ENCODE data around the gene NFAT5. TPM values are rescaled to one million over a fixed set of nuclear protein-coding genes. Genes with fewer than 3 reads are reported as not detected.

The NFAT5 gene
- total and polyA plus RNA-seq, 7 donors, result 1.2 to 57.1 (median 39.4) TPM

DNA sequence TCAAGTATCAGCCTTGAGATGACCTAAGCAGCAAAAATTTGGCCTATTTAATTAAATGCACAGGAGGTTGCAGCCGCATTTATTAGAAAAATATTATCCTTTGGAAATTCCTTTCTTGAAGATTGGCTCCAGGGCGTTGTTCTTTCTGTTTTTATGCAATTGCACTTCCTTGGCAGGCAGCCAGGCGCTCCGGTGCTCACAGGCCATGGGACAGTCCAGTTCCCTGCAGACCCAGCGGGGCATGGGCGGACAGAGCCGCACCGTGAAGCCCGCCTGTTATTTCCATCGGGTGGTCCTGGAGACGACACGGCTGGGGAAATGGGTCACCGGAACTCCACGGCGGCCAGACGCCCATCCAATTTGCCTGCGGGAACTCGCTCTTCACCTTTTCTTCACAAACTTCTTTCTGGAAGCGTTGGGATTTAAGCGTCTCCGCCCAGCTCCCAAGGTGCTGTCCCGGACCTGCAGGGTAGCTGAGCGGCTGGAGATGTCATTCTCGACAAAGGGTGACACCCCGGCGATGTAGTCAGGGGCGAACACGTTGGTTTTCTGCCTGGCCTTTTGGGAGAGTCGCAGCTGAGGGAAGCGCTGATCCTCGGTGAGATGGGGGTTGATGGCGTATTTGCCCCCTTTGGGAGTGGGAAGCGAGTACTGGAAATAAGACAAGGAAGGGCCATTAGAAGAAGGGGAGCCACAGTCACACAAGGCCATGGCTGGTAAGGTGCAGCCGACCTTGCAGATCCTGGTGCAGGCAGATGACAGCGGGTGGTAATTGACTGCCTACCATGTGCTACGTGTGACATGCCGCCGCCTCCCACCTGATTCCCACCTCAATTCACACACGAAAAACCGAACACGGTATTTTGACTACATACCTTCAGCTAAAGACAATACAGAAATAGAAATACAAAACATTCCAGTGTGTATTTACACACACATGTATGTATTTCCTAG, 176.5 kb downstream of the NFAT5 start:
- Histone ChIP-seq H3K27me3 (no peaks in the 10 kb centered on the region), H3K4me1 (peaks cover 0 to 8% (median 0%) of the 10 kb centered on the region in 4 donors), H3K27ac (peak overlapping the region in 2 of 4 donors; percentile 34 to 47), H3K9me3 (no peaks in the 10 kb centered on the region), H3K4me3 (no peak overlapping the region), H3K36me3 (peaks cover 20 to 77% (median 53%) of the 10 kb centered on the region in 4 donors)
- WGBS, 2 donors, result 47 to 79% methylated on average over 41 of the region's 41 CpGs
- DNase-seq, result peak; percentile 88
- intact Hi-C loops (cut with DNase I), result loop anchor here (10.0 kb wide), 1 partner anchor 1003 kb away; no protein-coding TSS in a partner anchor
- TF ChIP-seq, protein P1, sequence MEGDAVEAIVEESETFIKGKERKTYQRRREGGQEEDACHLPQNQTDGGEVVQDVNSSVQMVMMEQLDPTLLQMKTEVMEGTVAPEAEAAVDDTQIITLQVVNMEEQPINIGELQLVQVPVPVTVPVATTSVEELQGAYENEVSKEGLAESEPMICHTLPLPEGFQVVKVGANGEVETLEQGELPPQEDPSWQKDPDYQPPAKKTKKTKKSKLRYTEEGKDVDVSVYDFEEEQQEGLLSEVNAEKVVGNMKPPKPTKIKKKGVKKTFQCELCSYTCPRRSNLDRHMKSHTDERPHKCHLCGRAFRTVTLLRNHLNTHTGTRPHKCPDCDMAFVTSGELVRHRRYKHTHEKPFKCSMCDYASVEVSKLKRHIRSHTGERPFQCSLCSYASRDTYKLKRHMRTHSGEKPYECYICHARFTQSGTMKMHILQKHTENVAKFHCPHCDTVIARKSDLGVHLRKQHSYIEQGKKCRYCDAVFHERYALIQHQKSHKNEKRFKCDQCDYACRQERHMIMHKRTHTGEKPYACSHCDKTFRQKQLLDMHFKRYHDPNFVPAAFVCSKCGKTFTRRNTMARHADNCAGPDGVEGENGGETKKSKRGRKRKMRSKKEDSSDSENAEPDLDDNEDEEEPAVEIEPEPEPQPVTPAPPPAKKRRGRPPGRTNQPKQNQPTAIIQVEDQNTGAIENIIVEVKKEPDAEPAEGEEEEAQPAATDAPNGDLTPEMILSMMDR (IDR thresholded peaks at IDR 0.05), result no peak
- TF ChIP-seq POLR2A (IDR thresholded peaks at IDR 0.05), result no peak
- TF ChIP-seq POLR2AphosphoS5 (IDR thresholded peaks at IDR 0.05), result peak in 1 of 4 donors; percentile 12
- no peak for TF ChIP-seq EP300 (IDR thresholded peaks at IDR 0.05)

DNA sequence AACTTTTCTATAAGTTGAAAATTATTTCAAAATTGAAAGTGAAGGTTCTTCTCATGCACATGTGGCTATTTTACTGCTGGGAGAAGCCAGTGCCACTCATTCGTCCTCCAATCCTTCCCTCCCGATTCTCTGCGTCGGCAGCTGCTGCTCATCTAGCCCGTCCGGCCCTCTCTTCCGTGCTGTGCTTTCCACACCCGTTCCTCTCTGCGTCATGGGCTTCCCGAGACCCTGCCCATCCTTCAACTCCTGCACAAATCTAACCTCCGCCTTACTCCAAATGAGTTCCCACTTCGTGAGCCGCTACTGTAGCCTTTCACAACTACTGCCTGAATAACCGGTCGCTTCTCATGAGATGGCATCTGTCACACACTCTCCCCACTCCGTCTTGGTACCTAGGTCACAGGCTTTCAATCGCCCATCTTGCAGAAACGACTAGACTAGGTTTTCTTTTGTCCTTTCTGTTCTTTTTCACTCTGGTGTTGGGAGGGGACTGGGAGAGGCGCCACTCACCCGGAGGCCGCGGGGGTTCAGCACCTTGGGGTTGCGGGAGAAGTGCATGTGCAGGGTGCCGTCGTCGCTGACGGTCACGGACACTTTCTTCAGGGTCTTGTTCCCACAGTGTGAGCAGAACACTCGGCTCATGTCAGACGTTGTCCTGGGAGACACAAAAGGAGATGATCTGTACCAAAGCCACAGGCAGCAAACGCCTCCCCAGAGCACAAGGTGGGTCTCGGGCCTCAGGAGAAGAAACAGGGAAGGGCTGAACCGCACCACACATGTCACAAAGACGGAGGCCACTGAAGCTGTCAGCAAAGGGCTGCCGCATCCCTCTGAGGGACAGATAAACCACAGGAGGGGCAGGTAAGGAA, 178.8 kb downstream of the NFAT5 start:
- no peak overlapping the region for H3K4me3 ChIP-seq
- intact Hi-C loops (cut with DNase I), result loop anchor here (10.0 kb wide), 1 partner anchor 1000 kb away; no protein-coding TSS in a partner anchor
- peaks cover 32 to 100% (median 77%) of the 10 kb centered on the region in 4 donors for H3K36me3 ChIP-seq
- TF ChIP-seq POLR2A (IDR thresholded peaks at IDR 0.05) (no peak), POLR2AphosphoS5 (IDR thresholded peaks at IDR 0.05) (no peak)
- 95 to 96% methylated on average over 35 of the region's 35 CpGs for WGBS, 2 donors
- DNase-seq, result no peak
- H3K9me3 ChIP-seq, result no peaks in the 10 kb centered on the region
- H3K27ac ChIP-seq, result no peak overlapping the region
- peaks cover 0 to 8% (median 0%) of the 10 kb centered on the region in 4 donors for H3K4me1 ChIP-seq
- no peaks in the 10 kb centered on the region for H3K27me3 ChIP-seq

DNA sequence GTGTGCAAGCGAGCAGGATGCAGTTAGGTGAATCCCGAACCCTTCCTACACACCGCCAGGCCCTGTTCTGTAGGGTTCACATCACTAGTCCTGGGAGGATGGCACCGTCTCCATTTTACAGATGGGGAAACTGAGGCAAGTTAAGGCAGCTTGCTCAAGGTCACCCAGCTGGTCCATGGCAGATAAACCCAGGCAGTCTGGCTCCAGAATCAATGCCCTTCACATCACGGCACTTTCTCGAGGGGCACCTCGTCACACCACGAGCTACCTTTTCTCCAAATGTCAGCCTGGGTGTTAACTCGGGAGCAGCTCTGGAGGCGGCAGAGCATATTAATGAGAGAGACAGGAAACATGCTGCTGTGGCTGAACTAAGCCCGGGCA, 179.5 kb downstream of the NFAT5 start:
- no peaks in the 10 kb centered on the region for H3K9me3 ChIP-seq
- H3K27me3 ChIP-seq, result no peaks in the 10 kb centered on the region
- H3K4me3 ChIP-seq, result no peak overlapping the region
- 96% methylated on average over 11 of the region's 11 CpGs for WGBS, 2 donors
- DNase-seq, result no peak
- H3K4me1 ChIP-seq, result peaks cover 0 to 8% (median 0%) of the 10 kb centered on the region in 4 donors
- intact Hi-C loops (cut with DNase I), result loop anchor here (10.0 kb wide), 1 partner anchor 1000 kb away; no protein-coding TSS in a partner anchor
- H3K27ac ChIP-seq, result no peak overlapping the region
- H3K36me3 ChIP-seq, result peaks cover 33 to 100% (median 77%) of the 10 kb centered on the region in 4 donors
- TF ChIP-seq, protein P1 (IDR thresholded peaks at IDR 0.05), result no peak
- TF ChIP-seq POLR2A (IDR thresholded peaks at IDR 0.05), result no peak
- no peak for TF ChIP-seq POLR2AphosphoS5 (IDR thresholded peaks at IDR 0.05)
- TF ChIP-seq EP300 (IDR thresholded peaks at IDR 0.05), result no peak

DNA sequence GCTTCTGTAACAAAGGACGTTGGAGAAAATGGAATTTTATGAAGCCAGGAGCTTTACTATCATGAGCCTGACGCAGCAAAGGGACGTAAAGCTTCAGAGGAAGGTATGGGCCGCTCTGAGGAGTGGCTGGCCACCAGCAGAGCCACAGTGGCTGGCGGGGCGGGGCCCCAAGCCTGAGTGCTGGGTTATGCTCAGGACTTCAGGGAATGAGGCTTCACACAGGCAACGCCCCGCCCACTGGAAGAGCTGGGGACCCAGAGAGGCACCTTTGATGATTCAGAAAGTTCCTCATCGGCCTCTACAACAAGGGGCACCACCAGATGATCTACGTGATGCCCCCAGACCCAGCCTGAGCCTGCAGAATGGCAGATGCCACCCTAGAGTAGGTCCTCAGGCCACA, 180.2 kb downstream of the NFAT5 start:
- 81 to 90% methylated on average over 10 of the region's 10 CpGs for WGBS, 2 donors
- H3K36me3 ChIP-seq, result peaks cover 40 to 100% (median 78%) of the 10 kb centered on the region in 4 donors
- intact Hi-C loops (cut with DNase I), result loop anchor here (10.0 kb wide), 1 partner anchor 999 kb away; no protein-coding TSS in a partner anchor
- no peak overlapping the region for H3K27ac ChIP-seq
- H3K9me3 ChIP-seq, result no peaks in the 10 kb centered on the region
- no peaks in the 10 kb centered on the region for H3K27me3 ChIP-seq
- no peak overlapping the region for H3K4me3 ChIP-seq
- peaks cover 0 to 8% (median 0%) of the 10 kb centered on the region in 4 donors for H3K4me1 ChIP-seq
- TF ChIP-seq POLR2A (IDR thresholded peaks at IDR 0.05), result no peak
- TF ChIP-seq, protein P1 (IDR thresholded peaks at IDR 0.05), result no peak
- no peak for TF ChIP-seq POLR2AphosphoS5 (IDR thresholded peaks at IDR 0.05)
- no peak for TF ChIP-seq EP300 (IDR thresholded peaks at IDR 0.05)
- no peak for DNase-seq
